ENCODE measurements around the gene HMOX2.

DNA sequence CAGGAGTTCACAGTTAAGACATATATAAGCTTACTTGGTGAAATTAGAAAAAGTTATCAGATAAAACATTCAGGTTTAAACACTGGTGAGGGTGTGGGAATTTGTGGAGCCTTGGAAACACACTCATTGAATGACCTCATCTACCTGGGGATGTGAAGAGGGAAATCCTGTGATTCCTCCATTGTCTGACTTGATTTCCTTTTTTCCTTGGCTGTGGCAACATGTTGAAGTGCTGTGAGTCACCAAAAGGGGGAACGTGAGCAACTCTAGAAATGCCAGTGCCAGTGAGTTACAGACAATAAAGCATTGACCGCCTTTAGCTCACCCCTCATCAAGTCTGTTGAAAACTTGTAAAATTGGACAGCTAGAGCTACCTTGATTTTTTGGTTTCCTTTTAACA, 1.8 kb downstream of the HMOX2 start:
- TF ChIP-seq, protein P1, sequence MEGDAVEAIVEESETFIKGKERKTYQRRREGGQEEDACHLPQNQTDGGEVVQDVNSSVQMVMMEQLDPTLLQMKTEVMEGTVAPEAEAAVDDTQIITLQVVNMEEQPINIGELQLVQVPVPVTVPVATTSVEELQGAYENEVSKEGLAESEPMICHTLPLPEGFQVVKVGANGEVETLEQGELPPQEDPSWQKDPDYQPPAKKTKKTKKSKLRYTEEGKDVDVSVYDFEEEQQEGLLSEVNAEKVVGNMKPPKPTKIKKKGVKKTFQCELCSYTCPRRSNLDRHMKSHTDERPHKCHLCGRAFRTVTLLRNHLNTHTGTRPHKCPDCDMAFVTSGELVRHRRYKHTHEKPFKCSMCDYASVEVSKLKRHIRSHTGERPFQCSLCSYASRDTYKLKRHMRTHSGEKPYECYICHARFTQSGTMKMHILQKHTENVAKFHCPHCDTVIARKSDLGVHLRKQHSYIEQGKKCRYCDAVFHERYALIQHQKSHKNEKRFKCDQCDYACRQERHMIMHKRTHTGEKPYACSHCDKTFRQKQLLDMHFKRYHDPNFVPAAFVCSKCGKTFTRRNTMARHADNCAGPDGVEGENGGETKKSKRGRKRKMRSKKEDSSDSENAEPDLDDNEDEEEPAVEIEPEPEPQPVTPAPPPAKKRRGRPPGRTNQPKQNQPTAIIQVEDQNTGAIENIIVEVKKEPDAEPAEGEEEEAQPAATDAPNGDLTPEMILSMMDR (IDR thresholded peaks at IDR 0.05; ENCODE audit: low read depth, low read length), result no peak
- no peak for TF ChIP-seq EZH2phosphoT487 (IDR thresholded peaks at IDR 0.05; ENCODE audit: low read depth)

All from OCI-LY3 (cell line).